ENCODE measurements around the gene RECK.

The RECK gene

DNA sequence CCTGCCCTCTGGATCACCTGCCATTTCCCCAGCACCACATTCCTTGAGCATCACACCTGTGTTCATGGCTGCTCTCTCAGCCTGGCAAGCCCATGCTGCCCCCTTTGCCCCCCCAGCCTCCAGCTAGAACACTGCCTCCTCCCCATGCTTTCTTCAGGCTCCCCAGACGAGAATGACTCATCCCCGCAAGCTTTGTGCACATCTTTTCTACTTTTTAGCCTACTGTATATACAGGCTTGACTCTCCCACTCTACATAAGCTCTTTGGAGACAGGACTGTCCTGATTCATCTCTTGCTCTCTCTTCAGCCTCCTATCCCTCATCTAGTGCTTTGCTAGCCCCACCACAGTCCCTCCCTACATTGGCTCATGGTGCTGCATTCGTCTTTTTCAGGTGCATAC, 79.9 kb downstream of the RECK start:
- TF ChIP-seq, protein P1, sequence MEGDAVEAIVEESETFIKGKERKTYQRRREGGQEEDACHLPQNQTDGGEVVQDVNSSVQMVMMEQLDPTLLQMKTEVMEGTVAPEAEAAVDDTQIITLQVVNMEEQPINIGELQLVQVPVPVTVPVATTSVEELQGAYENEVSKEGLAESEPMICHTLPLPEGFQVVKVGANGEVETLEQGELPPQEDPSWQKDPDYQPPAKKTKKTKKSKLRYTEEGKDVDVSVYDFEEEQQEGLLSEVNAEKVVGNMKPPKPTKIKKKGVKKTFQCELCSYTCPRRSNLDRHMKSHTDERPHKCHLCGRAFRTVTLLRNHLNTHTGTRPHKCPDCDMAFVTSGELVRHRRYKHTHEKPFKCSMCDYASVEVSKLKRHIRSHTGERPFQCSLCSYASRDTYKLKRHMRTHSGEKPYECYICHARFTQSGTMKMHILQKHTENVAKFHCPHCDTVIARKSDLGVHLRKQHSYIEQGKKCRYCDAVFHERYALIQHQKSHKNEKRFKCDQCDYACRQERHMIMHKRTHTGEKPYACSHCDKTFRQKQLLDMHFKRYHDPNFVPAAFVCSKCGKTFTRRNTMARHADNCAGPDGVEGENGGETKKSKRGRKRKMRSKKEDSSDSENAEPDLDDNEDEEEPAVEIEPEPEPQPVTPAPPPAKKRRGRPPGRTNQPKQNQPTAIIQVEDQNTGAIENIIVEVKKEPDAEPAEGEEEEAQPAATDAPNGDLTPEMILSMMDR (conservative IDR thresholded peaks at IDR 0.05; ENCODE audit: low read length): no peak
- no peak for TF ChIP-seq EZH2phosphoT487 (IDR thresholded peaks at IDR 0.05; ENCODE audit: borderline replicate concordance)
- no peaks in the 10 kb centered on the region for H3K36me3 ChIP-seq (ENCODE audit: insufficient read depth, low read length)
- no peak overlapping the region for H2AFZ ChIP-seq (ENCODE audit: low read length)

DNA sequence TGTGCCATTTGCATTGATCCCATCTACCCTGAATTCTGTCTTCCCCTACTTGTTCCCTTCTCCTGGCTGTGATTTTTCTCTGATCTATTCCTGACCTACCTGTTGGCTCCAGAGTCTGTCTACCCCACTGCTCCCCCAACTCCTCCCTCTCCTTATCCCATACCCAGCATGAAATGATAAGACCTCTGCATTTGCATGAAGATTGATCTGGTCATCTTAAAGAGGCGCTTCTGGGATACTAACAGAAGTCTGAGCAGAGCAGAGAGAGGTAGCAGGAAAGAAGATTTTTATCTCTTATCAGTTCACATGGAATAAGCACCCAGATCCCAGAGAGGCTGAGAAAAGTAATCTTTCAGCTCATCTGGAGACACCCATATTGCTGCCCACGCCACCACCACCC, 81.5 kb downstream of the RECK start:
- H3K9me2 ChIP-seq (replicated peaks; ENCODE audit: low read depth, low read length): no peaks in the 10 kb centered on the region
- no peaks in the 10 kb centered on the region; the same call in 1 of the 2 replicates for H3K36me3 ChIP-seq (ENCODE audit: insufficient read depth, low read length)
- H3K4me2 ChIP-seq (ENCODE audit: low read depth, low read length, poor library complexity, severe bottlenecking): no peak overlapping the region
- H3K27me3 ChIP-seq (ENCODE audit: insufficient read depth, low read length, poor library complexity, severe bottlenecking): no peaks in the 10 kb centered on the region
- H2AFZ ChIP-seq (ENCODE audit: low read length): no peak overlapping the region
- no peaks in the 10 kb centered on the region for H3K79me2 ChIP-seq (ENCODE audit: insufficient read depth, low read length)
- no peaks in the 10 kb centered on the region for H3K4me1 ChIP-seq (ENCODE audit: insufficient read depth, low read length, poor library complexity, severe bottlenecking)
- no peaks in the 10 kb centered on the region for H3K9me3 ChIP-seq (ENCODE audit: insufficient read depth, low read depth, low read length)
- H4K20me1 ChIP-seq (ENCODE audit: insufficient read depth, low read length, poor library complexity, severe bottlenecking): no peaks in the 10 kb centered on the region
- H3F3A ChIP-seq (ENCODE audit: low read depth): no peaks in the 10 kb centered on the region
- TF ChIP-seq, protein P1 (conservative IDR thresholded peaks at IDR 0.05; ENCODE audit: low read length): no peak
- no peak for TF ChIP-seq EZH2phosphoT487 (IDR thresholded peaks at IDR 0.05; ENCODE audit: borderline replicate concordance)
- no peak overlapping the region for H3K4me3 ChIP-seq (ENCODE audit: low read length, poor library complexity, severe bottlenecking)
- no peak overlapping the region for H3K9ac ChIP-seq (ENCODE audit: low read depth, low read length, poor library complexity, severe bottlenecking)

More for the DNA sequence above, 79.9 kb downstream of the RECK start:
- Histone ChIP-seq H3K4me3 (ENCODE audit: low read length, poor library complexity, severe bottlenecking) (no peak overlapping the region), H3K79me2 (ENCODE audit: insufficient read depth, low read length) (no peaks in the 10 kb centered on the region), H4K20me1 (ENCODE audit: insufficient read depth, low read length, poor library complexity, severe bottlenecking) (no peaks in the 10 kb centered on the region), H3K9me2 (replicated peaks; ENCODE audit: low read depth, low read length) (no peaks in the 10 kb centered on the region), H3F3A (ENCODE audit: low read depth) (no peaks in the 10 kb centered on the region), H3K4me1 (ENCODE audit: insufficient read depth, low read length, poor library complexity, severe bottlenecking) (no peaks in the 10 kb centered on the region), H3K9ac (ENCODE audit: low read depth, low read length, poor library complexity, severe bottlenecking) (no peak overlapping the region), H3K27me3 (ENCODE audit: insufficient read depth, low read length, poor library complexity, severe bottlenecking) (no peaks in the 10 kb centered on the region), H3K9me3 (ENCODE audit: insufficient read depth, low read depth, low read length) (no peaks in the 10 kb centered on the region), H3K4me2 (ENCODE audit: low read depth, low read length, poor library complexity, severe bottlenecking) (no peak overlapping the region)

DNA sequence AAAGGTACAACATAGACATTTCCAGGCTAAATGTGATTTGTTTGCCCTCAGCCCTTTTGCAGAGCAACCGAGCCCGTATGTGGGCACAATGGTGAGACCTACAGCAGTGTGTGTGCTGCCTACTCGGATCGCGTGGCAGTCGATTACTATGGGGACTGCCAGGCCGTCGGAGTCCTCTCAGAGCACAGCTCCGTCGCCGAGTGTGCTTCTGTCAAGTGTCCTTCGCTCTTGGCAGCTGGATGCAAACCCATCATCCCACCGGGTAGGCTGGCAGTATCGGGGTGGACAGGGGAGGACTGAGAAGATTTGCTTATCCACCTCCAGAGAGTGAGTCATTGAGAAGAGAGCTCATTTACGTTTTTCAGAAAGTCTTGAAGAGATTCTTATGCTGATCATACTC, 82.0 kb downstream of the RECK start:
- Histone ChIP-seq H3F3A (ENCODE audit: low read depth) (no peaks in the 10 kb centered on the region), H3K36me3 (ENCODE audit: insufficient read depth, low read length) (no peaks in the 10 kb centered on the region; the same call in 1 of the 2 replicates), H3K4me1 (ENCODE audit: insufficient read depth, low read length, poor library complexity, severe bottlenecking) (no peaks in the 10 kb centered on the region), H3K9me2 (replicated peaks; ENCODE audit: low read depth, low read length) (no peaks in the 10 kb centered on the region), H3K79me2 (ENCODE audit: insufficient read depth, low read length) (no peaks in the 10 kb centered on the region), H3K27me3 (ENCODE audit: insufficient read depth, low read length, poor library complexity, severe bottlenecking) (no peaks in the 10 kb centered on the region), H3K4me2 (ENCODE audit: low read depth, low read length, poor library complexity, severe bottlenecking) (no peak overlapping the region), H3K9ac (ENCODE audit: low read depth, low read length, poor library complexity, severe bottlenecking) (no peak overlapping the region), H3K9me3 (ENCODE audit: insufficient read depth, low read depth, low read length) (no peaks in the 10 kb centered on the region), H2AFZ (ENCODE audit: low read length) (no peak overlapping the region), H3K4me3 (ENCODE audit: low read length, poor library complexity, severe bottlenecking) (no peak overlapping the region), H4K20me1 (ENCODE audit: insufficient read depth, low read length, poor library complexity, severe bottlenecking) (no peaks in the 10 kb centered on the region)
- no peak for TF ChIP-seq EZH2phosphoT487 (IDR thresholded peaks at IDR 0.05; ENCODE audit: borderline replicate concordance)
- TF ChIP-seq, protein P1 (conservative IDR thresholded peaks at IDR 0.05; ENCODE audit: low read length): no peak
